Chondrocyte (in vitro differentiated cells): ENCODE measurements around the gene PLVAP. TPM values are rescaled to one million over a fixed set of nuclear protein-coding genes. Genes with fewer than 3 reads are reported as not detected.

Source experiments
- DNase-seq: peaks from one replicate; pipeline ENCODE4 v3.0.0; 2021; ENCODE audit warnings: mixed read lengths, low spot score
- H3K27ac Mint-ChIP-seq: one replicate; pipeline ENCODE4 v1.8.0; 2021; ENCODE audit warnings: mild to moderate bottlenecking, moderate library complexity, mixed read lengths; ENCODE audit not compliant: unreplicated experiment
- H3K27me3 Mint-ChIP-seq: 2 replicates; pipeline ENCODE4 v1.8.0; 2021; ENCODE audit warnings: low read depth, mixed read lengths
- H3K36me3 Mint-ChIP-seq: 2 replicates; pipeline ENCODE4 v1.8.0; 2021; ENCODE audit warnings: low read depth, mixed read lengths
- H3K4me1 Mint-ChIP-seq: 2 replicates; pipeline ENCODE4 v1.8.0; 2021; ENCODE audit warnings: low read depth, mild to moderate bottlenecking, mixed read lengths
- H3K4me3 Mint-ChIP-seq: one replicate; pipeline ENCODE4 v1.8.0; 2021; ENCODE audit warnings: mild to moderate bottlenecking, moderate library complexity, mixed read lengths; ENCODE audit not compliant: unreplicated experiment
- H3K9me3 Mint-ChIP-seq: 2 replicates; pipeline ENCODE4 v1.8.0; 2021; ENCODE audit warnings: low read depth, mixed read lengths
- total RNA-seq: library from RNA; stranded (reverse); gene quantifications from 3 replicates; pipeline ENCODE4 v1.2.1, GENCODE V29; 2021
- TF ChIP-seq, protein P1 (sequence below): fragments of 200-600 bp; sonication (generic); IDR thresholded peaks from 2 replicates; pipeline ENCODE4 v1.5.0; 2021; ENCODE audit warnings: antibody characterized with exemption, mild to moderate bottlenecking, moderate library complexity

The PLVAP gene
- total RNA-seq, 1 donor from 2014 or later = 0.22 TPM

- Mint-ChIP-seq H3K27ac (no peak overlapping the region), H3K4me3 (no peak overlapping the region), H3K36me3 (no peaks in the 10 kb centered on the region), H3K27me3 (peaks cover 3% of the 10 kb centered on the region), H3K9me3 (no peaks in the 10 kb centered on the region), H3K4me1 (peaks cover 14% of the 10 kb centered on the region)
- TF ChIP-seq, protein P1, sequence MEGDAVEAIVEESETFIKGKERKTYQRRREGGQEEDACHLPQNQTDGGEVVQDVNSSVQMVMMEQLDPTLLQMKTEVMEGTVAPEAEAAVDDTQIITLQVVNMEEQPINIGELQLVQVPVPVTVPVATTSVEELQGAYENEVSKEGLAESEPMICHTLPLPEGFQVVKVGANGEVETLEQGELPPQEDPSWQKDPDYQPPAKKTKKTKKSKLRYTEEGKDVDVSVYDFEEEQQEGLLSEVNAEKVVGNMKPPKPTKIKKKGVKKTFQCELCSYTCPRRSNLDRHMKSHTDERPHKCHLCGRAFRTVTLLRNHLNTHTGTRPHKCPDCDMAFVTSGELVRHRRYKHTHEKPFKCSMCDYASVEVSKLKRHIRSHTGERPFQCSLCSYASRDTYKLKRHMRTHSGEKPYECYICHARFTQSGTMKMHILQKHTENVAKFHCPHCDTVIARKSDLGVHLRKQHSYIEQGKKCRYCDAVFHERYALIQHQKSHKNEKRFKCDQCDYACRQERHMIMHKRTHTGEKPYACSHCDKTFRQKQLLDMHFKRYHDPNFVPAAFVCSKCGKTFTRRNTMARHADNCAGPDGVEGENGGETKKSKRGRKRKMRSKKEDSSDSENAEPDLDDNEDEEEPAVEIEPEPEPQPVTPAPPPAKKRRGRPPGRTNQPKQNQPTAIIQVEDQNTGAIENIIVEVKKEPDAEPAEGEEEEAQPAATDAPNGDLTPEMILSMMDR = no peak
- DNase-seq = no peak
Observed at GRCh38 chr19:17404621-17405249, 27.6 kb upstream of the PLVAP start.

- Mint-ChIP-seq H3K4me1 (peaks cover 14% of the 10 kb centered on the region), H3K27me3 (peaks cover 3% of the 10 kb centered on the region), H3K27ac (no peak overlapping the region), H3K4me3 (no peak overlapping the region), H3K9me3 (no peaks in the 10 kb centered on the region), H3K36me3 (no peaks in the 10 kb centered on the region)
- no peak for DNase-seq
- TF ChIP-seq, protein P1 = no peak
Observed at GRCh38 chr19:17404015-17404414, 26.9 kb upstream of the PLVAP start.

DNA sequence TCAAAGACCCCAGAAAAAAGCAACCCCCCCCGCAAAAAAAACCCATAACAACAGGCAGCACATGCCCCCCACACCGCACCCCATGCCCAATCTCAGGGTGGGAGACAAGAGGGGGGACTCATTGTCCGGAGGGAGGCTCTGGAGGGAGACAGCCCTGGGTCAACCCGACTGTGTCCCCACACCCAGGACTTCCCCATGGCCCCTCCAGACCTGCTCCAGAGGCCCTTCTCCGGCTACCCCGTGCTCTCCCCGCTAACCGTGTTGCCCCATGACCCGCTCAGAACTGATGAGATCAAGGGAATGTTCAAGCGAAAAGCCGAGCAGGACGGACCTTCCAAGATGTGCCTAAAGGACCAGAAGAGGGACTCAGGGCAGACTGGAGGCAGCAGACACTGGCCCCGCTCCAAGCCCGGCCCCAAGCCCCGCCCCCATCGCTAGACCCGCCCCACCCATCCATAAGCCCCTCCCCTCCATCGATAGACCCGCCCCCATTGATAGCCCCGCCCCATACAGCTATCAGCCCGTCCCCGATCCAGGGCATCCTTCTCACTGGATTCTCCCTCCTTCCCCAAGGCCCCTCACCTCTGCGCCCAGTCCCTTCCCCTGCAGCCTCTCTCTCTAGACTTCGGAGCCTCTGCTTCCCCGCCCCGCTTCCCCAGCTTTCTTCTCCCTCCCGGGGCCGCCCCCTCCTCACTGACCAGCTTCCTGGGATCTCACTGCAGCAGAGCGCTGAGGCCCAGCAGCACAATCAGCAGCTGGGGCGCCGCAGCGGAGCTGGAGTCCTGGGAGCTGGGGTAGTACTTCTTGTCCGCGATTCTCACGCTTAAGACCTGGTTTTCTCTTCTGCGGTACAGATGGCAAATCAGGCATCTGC is 26.1 kb upstream of the PLVAP start:
- no peak overlapping the region for H3K27ac Mint-ChIP-seq
- TF ChIP-seq, protein P1 = no peak
- DNase-seq = no peak
- peaks cover 14% of the 10 kb centered on the region for H3K4me1 Mint-ChIP-seq
- no peak overlapping the region for H3K4me3 Mint-ChIP-seq
- H3K36me3 Mint-ChIP-seq = no peaks in the 10 kb centered on the region
- H3K9me3 Mint-ChIP-seq = no peaks in the 10 kb centered on the region
- H3K27me3 Mint-ChIP-seq = peaks cover 3% of the 10 kb centered on the region

GRCh38 chr19:17401628-17402027 is 24.5 kb upstream of the PLVAP start:
- no peak overlapping the region for H3K27ac Mint-ChIP-seq
- no peak for DNase-seq
- H3K36me3 Mint-ChIP-seq = no peaks in the 10 kb centered on the region
- peaks cover 8% of the 10 kb centered on the region for H3K4me1 Mint-ChIP-seq
- no peak overlapping the region for H3K4me3 Mint-ChIP-seq
- H3K9me3 Mint-ChIP-seq = no peaks in the 10 kb centered on the region
- H3K27me3 Mint-ChIP-seq = peaks cover 3% of the 10 kb centered on the region
- TF ChIP-seq, protein P1 = no peak

DNA sequence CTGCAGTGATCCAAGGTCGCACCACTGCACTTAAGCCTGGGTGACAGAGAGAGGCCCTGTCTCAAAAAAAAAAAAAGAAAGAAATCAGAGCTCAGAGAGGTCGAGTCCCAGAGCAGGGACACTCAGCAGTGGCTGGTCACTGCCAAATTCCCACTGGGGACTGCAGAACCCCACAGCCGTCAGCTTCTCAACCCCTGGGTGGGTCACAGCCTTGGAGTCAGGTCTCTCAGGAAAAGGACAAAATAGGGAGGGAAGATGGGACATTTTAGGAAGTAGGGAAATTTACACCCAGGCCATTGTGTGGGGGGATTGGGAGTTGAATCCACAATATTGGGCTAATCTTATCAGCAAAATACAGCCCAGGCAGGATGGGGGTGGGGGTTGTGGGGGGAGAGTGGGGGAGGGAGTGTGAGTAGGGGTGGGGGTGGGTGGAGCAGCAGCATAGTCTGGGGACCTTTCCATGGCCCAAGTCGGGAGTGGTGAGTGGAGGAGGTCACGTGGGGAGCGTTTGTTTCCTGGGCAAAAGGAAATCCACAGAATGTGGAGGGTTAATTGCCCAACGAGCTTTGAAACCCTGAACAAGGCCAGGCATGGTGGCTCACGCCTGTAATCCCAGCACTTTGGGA is 21.9 kb upstream of the PLVAP start:
- TF ChIP-seq, protein P1 = no peak
- no peaks in the 10 kb centered on the region for H3K9me3 Mint-ChIP-seq
- peaks cover 3% of the 10 kb centered on the region for H3K27me3 Mint-ChIP-seq
- no peaks in the 10 kb centered on the region for H3K36me3 Mint-ChIP-seq
- no peak for DNase-seq
- no peak overlapping the region for H3K27ac Mint-ChIP-seq
- no peaks in the 10 kb centered on the region for H3K4me1 Mint-ChIP-seq
- no peak overlapping the region for H3K4me3 Mint-ChIP-seq
